SK-N-SH treated with all-trans-retinoic acid at 6 μM for 48 hours (cell line): ENCODE measurements around the gene SEPTIN1.

Experiments
- GLIS3 ChIP-seq: fragments of 250-450 bp; sonication (Bioruptor Pico); IDR thresholded peaks from 2 replicates; pipeline ENCODE4 v1.5.0; 2020; ENCODE audit warnings: mild to moderate bottlenecking, moderate library complexity
- ZFP3 ChIP-seq: fragments of 250-450 bp; sonication (Bioruptor Pico); IDR thresholded peaks from 2 replicates; pipeline ENCODE4 v1.5.0; 2020; ENCODE audit warnings: mild to moderate bottlenecking, moderate library complexity
- TF ChIP-seq, protein P1 (sequence below): fragments of 250-450 bp; sonication (Bioruptor Pico); IDR thresholded peaks from 2 replicates; pipeline ENCODE4 v1.5.1; 2020; ENCODE audit warnings: low read depth, mild to moderate bottlenecking, moderate library complexity
- TF ChIP-seq, protein P2 (sequence below): fragments of 250-450 bp; sonication (Bioruptor Pico); IDR thresholded peaks from 2 replicates; pipeline ENCODE4 v1.8.0; 2020; ENCODE audit warnings: mild to moderate bottlenecking, moderate library complexity, borderline replicate concordance

DNA sequence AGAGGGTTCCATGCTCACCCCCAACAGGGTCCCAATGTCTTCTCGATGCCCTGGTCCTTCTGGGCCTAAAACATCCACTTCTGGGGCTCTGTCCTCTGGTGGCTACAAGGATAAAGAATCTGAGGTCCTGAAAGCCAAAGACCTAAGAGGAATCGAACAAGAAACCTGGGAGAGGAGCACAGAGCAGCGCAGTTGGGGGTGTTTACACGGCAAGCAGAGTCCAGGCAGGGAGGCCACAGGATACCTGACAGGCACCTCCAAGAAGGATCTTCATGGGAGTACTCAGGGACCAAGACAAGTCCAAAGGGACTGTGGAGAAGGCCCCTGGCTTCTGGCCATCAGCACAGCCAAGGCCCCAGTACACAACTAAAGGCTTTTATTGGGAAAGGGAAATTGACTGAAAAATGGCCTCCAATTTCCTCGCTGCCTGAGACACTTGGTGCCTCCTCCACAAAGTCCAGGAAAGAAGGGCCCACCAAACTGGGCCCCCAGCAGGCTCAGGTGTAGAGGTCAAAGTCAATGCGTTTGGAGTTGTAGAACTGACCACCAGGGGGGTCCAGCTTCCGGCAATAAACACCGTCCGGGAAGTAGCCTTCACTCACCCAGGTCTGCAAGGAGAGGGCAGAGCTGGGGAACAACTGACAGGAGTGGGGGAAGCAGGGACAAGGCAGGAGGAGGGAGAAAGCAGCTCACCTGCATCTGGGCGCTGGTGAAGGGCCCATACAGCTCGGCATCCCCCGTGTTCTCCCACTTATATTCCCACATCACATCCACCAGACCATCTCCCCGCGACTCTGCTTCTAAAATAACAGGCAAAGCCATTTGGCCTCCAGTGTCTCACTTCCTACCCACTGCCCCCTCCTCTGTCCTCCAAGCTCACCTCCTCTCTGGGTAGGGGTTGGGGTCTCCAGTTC lies 29.6 kb downstream of the SEPTIN1 start:
- TF ChIP-seq, protein P1, sequence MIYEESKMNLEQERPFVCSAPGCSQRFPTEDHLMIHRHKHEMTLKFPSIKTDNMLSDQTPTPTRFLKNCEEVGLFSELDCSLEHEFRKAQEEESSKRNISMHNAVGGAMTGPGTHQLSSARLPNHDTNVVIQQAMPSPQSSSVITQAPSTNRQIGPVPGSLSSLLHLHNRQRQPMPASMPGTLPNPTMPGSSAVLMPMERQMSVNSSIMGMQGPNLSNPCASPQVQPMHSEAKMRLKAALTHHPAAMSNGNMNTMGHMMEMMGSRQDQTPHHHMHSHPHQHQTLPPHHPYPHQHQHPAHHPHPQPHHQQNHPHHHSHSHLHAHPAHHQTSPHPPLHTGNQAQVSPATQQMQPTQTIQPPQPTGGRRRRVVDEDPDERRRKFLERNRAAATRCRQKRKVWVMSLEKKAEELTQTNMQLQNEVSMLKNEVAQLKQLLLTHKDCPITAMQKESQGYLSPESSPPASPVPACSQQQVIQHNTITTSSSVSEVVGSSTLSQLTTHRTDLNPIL (CRISPR knock-in tag), result no peak
- TF ChIP-seq GLIS3 (CRISPR knock-in tag) (no peak), ZFP3 (no peak)
- TF ChIP-seq, protein P2, sequence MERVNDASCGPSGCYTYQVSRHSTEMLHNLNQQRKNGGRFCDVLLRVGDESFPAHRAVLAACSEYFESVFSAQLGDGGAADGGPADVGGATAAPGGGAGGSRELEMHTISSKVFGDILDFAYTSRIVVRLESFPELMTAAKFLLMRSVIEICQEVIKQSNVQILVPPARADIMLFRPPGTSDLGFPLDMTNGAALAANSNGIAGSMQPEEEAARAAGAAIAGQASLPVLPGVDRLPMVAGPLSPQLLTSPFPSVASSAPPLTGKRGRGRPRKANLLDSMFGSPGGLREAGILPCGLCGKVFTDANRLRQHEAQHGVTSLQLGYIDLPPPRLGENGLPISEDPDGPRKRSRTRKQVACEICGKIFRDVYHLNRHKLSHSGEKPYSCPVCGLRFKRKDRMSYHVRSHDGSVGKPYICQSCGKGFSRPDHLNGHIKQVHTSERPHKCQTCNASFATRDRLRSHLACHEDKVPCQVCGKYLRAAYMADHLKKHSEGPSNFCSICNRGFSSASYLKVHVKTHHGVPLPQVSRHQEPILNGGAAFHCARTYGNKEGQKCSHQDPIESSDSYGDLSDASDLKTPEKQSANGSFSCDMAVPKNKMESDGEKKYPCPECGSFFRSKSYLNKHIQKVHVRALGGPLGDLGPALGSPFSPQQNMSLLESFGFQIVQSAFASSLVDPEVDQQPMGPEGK (CRISPR knock-in tag), result no peak
